ENCODE measurements around the gene MZT2B. TPM values are rescaled to one million over a fixed set of nuclear protein-coding genes. Genes with fewer than 3 reads are reported as not detected.
A peak's percentile ranks its signal among the peaks of the same experiment; 100 is the strongest.
"Not testable (repeated sequence)": the region's sequence is repeated elsewhere in the genome, so short reads cannot be mapped to it uniquely, and the experiment has no call there.

MZT2B gene
- total RNA-seq, 3 donors from 2014 or later (not counting 1 experiment from before 2014, with no cell fraction given): 101 to 152 (median 133) TPM

- H3K4me1 Mint-ChIP-seq: peaks cover 10 to 14% of the 10 kb centered on the region in 2 donors
- H3K9me3 Mint-ChIP-seq: no peaks in the 10 kb centered on the region
- Histone ChIP-seq H3K4me3 (ENCODE audit: low read length) (no peak overlapping the region), H3K4me1 (ENCODE audit: control insufficient read depth, insufficient read depth, low read length) (peaks cover 21% of the 10 kb centered on the region), H3K9me3 (ENCODE audit: control insufficient read depth, insufficient read depth, low read length) (no peaks in the 10 kb centered on the region), H3K27ac (ENCODE audit: low read length) (no peak overlapping the region), H3K36me3 (ENCODE audit: control insufficient read depth, insufficient read depth, low read length) (peaks cover 22% of the 10 kb centered on the region), H3K27me3 (ENCODE audit: control insufficient read depth, insufficient read depth, low read length) (no peaks in the 10 kb centered on the region)
- H3K4me3 Mint-ChIP-seq: no peak overlapping the region
- ATAC-seq (no peak), DNase-seq (no peak)
- no peaks in the 10 kb centered on the region for H3K36me3 Mint-ChIP-seq
- H3K27ac Mint-ChIP-seq: peak overlapping the region; percentile 36 to 46
- WGBS (ENCODE audit: insufficient coverage): 96% methylated on average over 8 of the region's 9 CpGs
- TF ChIP-seq CTCF (IDR thresholded peaks at IDR 0.05): no peak
- intact Hi-C loops (cut with micrococcal nuclease): no loop called here
- no peaks in the 10 kb centered on the region for H3K27me3 Mint-ChIP-seq (ENCODE audit: low read depth in 2 of 2)
Observed at GRCh38 chr2:130156624-130157004, 25.4 kb upstream of the MZT2B start.

- H3K9me3 ChIP-seq (ENCODE audit: control insufficient read depth, insufficient read depth, low read length); H3K4me3 Mint-ChIP-seq; H3K4me3 ChIP-seq (ENCODE audit: low read length); DNase-seq; H3K27me3 Mint-ChIP-seq (ENCODE audit: low read depth in 2 of 2); H3K9me3 Mint-ChIP-seq; intact Hi-C loops (cut with micrococcal nuclease); H3K36me3 Mint-ChIP-seq; H3K27me3 ChIP-seq (ENCODE audit: control insufficient read depth, insufficient read depth, low read length): not testable (repeated sequence)
- Histone ChIP-seq H3K27ac (ENCODE audit: low read length) (peak overlapping the region; percentile 60), H3K4me1 (ENCODE audit: control insufficient read depth, insufficient read depth, low read length) (peaks cover 21% of the 10 kb centered on the region), H3K36me3 (ENCODE audit: control insufficient read depth, insufficient read depth, low read length) (peaks cover 17% of the 10 kb centered on the region)
- peaks cover 10 to 14% of the 10 kb centered on the region in 2 donors for H3K4me1 Mint-ChIP-seq
- peak overlapping the region; percentile 69 to 78 for H3K27ac Mint-ChIP-seq
- 45% methylated on average over 9 of the region's 12 CpGs for WGBS (ENCODE audit: insufficient coverage)
- peak; percentile 33 to 39 (median 35) for ATAC-seq
Observed at GRCh38 chr2:130157354-130157753, 24.7 kb upstream of the MZT2B start.

GRCh38 chr2:130157825-130158514, 24.1 kb upstream of the MZT2B start:
- 50% methylated on average over 13 of the region's 13 CpGs for WGBS (ENCODE audit: insufficient coverage)
- Mint-ChIP-seq H3K4me1 (peaks cover 10 to 14% of the 10 kb centered on the region in 2 donors), H3K27ac (peak overlapping the region; percentile 69 to 78), H3K4me3 (peak overlapping the region; percentile 40)
- H3K36me3 ChIP-seq (ENCODE audit: control insufficient read depth, insufficient read depth, low read length): peaks cover 16% of the 10 kb centered on the region
- peak; percentile 38 to 41 for DNase-seq
- ATAC-seq: peak; percentile 55 to 78 (median 77)
- H3K9me3 Mint-ChIP-seq; H3K4me3 ChIP-seq (ENCODE audit: low read length); H3K27me3 ChIP-seq (ENCODE audit: control insufficient read depth, insufficient read depth, low read length); intact Hi-C loops (cut with micrococcal nuclease); H3K27me3 Mint-ChIP-seq (ENCODE audit: low read depth in 2 of 2); H3K36me3 Mint-ChIP-seq; H3K9me3 ChIP-seq (ENCODE audit: control insufficient read depth, insufficient read depth, low read length): not testable (repeated sequence)
- peak overlapping the region; percentile 60 for H3K27ac ChIP-seq (ENCODE audit: low read length)
- H3K4me1 ChIP-seq (ENCODE audit: control insufficient read depth, insufficient read depth, low read length): peaks cover 21% of the 10 kb centered on the region

- H3K36me3 ChIP-seq (ENCODE audit: control insufficient read depth, insufficient read depth, low read length): peaks cover 15% of the 10 kb centered on the region
- ATAC-seq: no peak
- no peak overlapping the region for H3K27ac ChIP-seq (ENCODE audit: low read length)
- no peaks in the 10 kb centered on the region for H3K27me3 Mint-ChIP-seq (ENCODE audit: low read depth in 2 of 2)
- H3K36me3 Mint-ChIP-seq: no peaks in the 10 kb centered on the region
- H3K4me3 Mint-ChIP-seq: no peak overlapping the region
- H3K27ac Mint-ChIP-seq: peak overlapping the region; percentile 69 to 78
- no peak overlapping the region for H3K4me3 ChIP-seq (ENCODE audit: low read length)
- 90% methylated on average over 8 of the region's 9 CpGs for WGBS (ENCODE audit: insufficient coverage)
- H3K9me3 Mint-ChIP-seq: no peaks in the 10 kb centered on the region
- H3K9me3 ChIP-seq (ENCODE audit: control insufficient read depth, insufficient read depth, low read length): no peaks in the 10 kb centered on the region
- intact Hi-C loops (cut with micrococcal nuclease): no loop called here
- TF ChIP-seq CTCF (IDR thresholded peaks at IDR 0.05): no peak
- peaks cover 21% of the 10 kb centered on the region for H3K4me1 ChIP-seq (ENCODE audit: control insufficient read depth, insufficient read depth, low read length)
- H3K27me3 ChIP-seq (ENCODE audit: control insufficient read depth, insufficient read depth, low read length): no peaks in the 10 kb centered on the region
- H3K4me1 Mint-ChIP-seq: peaks cover 10 to 14% of the 10 kb centered on the region in 2 donors
- DNase-seq: no peak
Observed at GRCh38 chr2:130158631-130159030, 23.4 kb upstream of the MZT2B start.

- H3K27ac ChIP-seq (ENCODE audit: low read length); intact Hi-C loops (cut with micrococcal nuclease); H3K4me3 ChIP-seq (ENCODE audit: low read length); ATAC-seq; H3K9me3 ChIP-seq (ENCODE audit: control insufficient read depth, insufficient read depth, low read length); H3K4me3 Mint-ChIP-seq; DNase-seq; H3K27me3 Mint-ChIP-seq (ENCODE audit: low read depth in 2 of 2); H3K36me3 Mint-ChIP-seq; H3K9me3 Mint-ChIP-seq; H3K27me3 ChIP-seq (ENCODE audit: control insufficient read depth, insufficient read depth, low read length): not testable (repeated sequence)
- Mint-ChIP-seq H3K4me1 (peaks cover 10 to 14% of the 10 kb centered on the region in 2 donors), H3K27ac (peak overlapping the region in 1 of 2 donors; percentile 84)
- H3K36me3 ChIP-seq (ENCODE audit: control insufficient read depth, insufficient read depth, low read length): peaks cover 18% of the 10 kb centered on the region
- WGBS (ENCODE audit: insufficient coverage): 97% methylated on average over 4 of the region's 4 CpGs
- H3K4me1 ChIP-seq (ENCODE audit: control insufficient read depth, insufficient read depth, low read length): peaks cover 21% of the 10 kb centered on the region
Observed at GRCh38 chr2:130159376-130159775, 22.7 kb upstream of the MZT2B start.

Measured in natural killer cell (primary cell).